Stimulated activated CD8-positive, alpha-beta memory T cell treated with anti-CD3 and anti-CD28 coated beads, Interleukin-4, amount 100 ng/mL, for 48 hours (primary cell): ENCODE data around the gene PILRA.
A peak's percentile ranks its signal among the peaks of the same experiment; 100 is the strongest.
"Not testable (repeated sequence)": the region's sequence is repeated elsewhere in the genome, so short reads cannot be mapped to it uniquely, and the experiment has no call there.

Experiments
- DNase-seq: peaks from one replicate; pipeline ENCODE4 v3.0.0-alpha.2; 2020

Gene PILRA

DNA sequence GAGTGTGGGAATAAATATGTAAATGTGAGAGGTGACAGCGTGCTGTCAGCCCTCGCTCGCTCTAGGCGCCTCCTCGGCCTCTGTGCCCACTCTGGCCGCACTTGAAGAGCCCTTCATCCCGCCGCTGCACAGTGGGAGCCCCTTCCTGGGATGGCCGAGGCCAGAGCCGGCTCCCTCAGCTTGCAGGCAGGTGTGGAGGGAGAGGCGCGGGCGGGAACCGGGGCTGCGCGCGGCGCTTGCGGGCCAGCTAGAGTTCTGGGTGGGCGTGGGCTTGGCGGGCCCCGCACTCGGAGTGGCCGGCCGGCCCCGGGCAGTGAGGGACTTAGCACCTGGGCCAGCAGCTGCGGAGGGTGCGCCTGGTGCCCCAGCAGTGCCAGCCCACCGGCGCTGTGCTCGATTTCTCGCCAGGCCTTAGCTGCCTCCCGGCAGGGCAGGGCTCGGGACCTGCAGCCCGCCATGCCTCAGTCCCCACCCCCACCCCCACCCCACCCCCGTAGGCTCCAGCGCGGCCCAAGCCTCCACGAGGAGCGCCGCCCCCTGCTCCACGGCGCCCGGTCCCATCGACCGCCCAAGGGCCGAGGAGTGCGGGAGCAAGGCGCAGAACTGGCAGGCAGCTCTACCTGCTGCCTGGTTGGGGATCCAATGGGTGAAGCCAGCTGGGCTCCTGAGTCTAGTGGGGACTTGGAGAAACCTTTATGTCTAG, 8.4 kb downstream of the PILRA start:
- DNase-seq = not testable (repeated sequence)

DNA sequence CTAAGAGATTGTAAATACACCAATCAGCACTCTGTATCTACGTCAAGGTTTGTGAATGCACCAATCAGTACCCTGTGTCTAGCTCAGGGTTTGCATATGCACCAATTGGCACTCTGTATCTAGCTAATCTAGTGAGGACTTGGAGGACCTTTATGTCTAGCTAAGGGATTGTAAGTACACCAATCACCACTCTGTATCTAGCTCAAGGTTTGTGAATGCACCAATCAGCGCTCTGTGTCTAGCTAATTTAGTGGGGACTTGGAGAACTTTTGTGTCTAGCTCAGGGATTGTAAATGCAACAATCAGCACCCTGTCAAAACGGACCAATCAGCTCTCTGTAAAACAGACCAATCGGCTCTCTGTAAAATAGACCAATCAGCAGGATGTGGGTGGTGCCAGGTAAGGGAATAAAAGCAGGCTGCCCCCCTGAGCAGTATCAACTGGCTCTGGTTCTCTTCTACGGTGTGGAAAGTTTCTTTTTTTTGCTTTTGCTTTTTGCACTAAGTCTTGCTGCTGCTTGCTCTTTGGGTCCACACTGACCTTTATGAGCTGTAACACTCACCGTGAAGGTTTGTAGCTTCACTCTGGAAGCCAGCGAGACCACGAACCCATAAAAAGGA, 9.1 kb downstream of the PILRA start:
- not testable (repeated sequence) for DNase-seq

DNA sequence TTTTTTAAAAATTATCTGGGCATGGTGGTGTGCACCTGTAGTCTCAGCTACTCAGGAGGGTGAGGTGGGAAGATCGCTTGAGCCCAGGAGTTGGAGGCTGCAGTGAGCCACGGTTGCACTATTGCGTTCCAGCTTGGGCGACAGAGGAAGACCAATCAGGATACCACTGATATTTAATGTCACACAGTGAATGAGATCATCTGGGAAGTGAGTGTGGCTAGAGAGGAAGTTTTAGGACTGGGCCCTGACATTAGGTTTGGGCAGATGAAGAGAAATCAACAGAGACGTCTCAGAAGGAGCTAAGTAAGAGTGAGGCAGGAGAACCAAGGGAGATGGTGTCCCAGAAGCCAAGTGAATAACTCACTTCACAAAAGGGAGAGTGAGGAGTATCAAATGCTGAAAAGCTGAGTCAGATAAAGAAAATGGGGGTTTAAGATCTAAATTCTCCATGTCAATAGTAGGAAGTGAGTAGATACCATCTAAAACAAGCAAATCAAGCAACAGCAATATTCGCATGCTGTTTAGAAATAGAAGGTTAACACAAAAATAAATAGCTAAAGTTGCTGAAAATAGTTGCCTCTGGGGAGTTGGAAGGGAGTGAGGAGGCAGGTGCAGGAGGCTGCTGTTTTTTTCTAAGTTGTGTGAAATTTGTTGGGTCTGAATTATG, 11.5 kb downstream of the PILRA start:
- DNase-seq = no peak

DNA sequence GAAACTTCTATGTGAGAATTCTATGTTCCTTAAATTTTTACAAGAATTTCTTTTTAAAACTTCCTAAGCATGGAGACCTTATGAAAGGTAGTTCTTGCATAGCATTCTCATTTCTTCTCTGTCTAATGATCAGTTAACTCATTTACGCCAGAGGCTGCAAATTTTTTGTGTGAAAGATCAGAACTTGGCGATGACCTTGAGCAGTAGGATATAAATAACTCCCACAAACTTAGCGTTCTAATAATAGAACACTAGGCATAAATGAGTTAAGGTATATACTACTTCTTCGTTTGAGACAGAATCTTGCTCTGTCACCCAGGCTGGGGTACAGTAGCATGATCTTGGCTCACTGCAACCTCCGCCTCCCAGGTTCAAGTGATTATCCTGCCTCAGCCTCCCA, 13.7 kb downstream of the PILRA start:
- no peak for DNase-seq

DNA sequence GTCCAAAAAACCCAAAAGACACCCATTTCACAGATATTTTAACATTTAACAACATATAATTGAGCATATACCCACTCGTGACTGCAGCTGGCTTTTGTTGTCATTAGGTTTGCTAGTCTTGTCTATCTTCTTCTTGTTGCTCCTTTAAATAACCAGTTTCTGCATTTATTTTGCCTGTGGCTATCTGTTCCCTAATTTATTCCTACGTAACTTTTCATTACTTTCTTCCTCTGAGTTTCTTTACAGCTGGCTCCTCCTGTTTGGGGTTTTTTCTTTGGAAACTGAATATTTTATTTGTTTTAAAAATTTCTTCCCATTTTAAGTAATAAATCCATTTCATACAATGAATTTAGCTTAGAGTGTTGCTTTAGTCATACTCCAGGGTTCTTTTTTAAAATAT, 14.4 kb downstream of the PILRA start:
- no peak for DNase-seq

DNA sequence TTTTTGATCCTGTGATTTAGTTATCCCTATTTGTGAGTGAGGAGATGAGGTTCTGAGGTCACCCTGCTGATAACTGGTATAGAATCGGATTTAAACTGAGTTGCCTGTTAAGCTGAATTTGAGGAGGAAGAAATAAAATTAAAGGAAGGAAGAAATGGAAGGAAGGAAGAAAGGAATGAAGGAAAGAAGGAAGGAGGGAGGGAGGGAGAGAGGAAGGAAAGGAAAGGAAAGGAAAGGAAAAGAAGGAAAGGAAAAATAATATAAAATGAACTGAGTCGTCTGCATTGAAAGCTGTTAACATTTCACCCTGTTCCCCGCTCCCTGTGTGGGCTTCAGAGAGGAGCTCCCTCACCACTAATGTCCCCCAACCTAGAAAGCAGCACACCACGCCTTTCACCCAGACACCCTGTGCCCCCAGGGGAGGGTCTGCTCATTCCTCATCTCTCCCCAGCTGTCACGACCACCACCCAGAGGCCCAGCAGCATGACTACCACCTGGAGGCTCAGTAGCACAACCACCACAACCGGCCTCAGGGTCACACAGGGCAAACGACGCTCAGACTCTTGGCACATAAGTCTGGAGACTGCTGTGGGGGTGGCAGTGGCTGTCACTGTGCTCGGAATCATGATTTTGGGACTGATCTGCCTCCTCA, 16.3 kb downstream of the PILRA start:
- DNase-seq = no peak

DNA sequence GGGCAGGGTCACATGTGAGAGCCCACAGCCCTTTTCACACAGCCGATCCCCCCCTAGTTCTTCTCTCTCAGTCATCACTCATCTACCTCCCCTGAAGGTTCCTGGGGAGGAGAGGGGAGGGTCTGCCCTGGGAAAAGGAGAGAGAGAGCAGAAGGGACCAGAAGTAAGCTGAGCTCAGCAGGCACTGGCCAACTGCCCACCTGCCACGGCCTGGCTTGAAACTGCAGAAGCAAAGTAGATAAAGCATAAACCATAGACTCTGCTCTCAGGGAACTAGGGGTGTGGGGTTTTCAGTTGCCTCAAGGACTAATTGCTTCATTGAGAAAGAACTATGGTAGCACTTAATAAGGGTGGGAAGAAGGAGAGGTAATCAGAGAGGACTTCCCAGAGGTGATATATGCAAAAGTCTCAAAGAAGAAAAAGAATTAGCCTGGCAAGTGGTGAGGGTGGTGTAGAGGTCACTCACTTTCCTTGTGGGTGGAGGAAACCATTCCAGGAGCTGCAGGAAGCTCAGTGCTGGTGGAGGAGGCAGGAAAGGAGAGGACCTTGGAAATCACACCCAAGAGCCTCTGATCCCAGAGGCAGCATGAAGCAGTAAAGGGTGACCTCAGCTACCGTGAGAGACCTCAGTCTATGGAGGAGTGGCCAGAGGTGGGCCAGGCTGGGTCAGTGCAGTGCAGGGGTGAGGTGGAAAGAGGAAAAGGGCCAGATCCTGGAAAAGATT, 17.2 kb downstream of the PILRA start:
- no peak for DNase-seq

DNA sequence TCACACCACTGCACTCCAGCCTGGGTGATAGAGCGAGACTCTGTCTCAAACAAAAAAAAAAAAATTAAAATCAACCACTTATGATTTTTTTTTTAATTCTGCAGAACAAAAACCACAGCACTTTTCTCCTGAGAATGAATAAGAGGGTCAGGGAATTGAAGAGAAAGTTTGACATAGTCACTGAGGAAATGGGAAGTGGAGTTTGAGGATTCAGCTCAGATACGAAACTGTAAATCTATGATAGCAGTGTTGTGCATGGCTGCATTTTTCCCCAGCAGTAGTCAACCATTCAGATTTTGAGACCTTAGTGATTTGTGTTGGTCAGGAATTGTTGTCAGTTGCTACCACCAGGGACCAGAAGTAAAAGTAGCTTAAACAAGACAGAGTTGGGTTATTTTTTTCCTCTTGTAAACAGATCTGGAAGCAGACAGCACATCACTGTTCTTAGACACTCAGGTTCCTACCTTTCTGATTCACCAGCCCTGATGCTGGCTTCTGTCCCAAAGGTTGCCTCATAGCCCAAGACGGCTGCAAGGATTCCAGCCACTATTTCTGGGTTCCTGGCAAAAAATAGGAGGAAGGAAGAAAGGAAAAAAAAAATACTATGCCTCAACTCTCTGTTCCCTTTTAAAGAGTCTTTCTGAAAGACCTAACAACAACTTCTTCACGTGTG, 20.1 kb downstream of the PILRA start:
- DNase-seq = no peak

DNA sequence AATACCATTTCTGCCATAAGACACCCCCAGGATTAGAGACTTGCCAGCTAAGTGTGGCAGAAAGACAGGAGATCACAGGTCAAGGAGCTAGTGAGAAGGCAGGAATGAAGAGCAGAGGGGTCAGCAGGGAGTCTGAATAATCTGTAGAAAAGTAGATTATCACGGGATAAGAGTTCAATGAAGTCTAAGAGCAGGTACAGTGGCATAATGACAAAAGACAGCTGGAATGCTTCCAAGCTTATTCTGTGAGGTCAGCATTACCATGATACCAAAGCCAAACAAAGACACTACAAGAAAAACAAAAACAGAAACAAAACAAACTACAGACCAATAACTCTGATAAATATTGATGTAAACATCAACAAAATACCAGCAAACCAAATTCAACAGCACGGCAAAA, 20.8 kb downstream of the PILRA start:
- no peak for DNase-seq

DNA sequence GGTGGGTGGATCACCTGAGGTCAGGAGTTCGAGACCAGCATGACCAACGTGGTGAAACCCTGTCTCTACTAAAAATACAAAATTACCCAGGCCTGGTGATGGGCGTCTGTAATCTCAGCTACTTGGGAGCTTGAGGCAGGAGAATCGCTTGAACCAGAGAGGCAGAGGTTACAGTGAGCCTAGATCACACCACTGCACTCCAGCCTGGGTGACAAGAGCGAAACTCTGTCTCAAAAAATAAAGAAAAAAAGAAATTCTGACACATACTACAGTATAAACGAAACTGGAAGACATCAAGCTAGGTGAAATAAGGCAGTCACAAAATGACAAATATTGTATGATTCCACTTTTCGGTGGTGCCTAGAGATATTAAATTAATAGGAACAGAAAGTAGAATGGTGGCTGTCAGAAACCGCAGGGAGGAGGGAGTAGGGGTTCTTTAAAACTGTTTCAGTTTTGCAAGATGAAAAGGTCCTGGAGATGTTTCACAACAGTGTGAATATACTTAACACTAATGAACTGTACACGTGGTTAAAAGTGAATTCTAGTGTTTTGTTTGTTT, 23.2 kb downstream of the PILRA start:
- peak; percentile 56 for DNase-seq

DNA sequence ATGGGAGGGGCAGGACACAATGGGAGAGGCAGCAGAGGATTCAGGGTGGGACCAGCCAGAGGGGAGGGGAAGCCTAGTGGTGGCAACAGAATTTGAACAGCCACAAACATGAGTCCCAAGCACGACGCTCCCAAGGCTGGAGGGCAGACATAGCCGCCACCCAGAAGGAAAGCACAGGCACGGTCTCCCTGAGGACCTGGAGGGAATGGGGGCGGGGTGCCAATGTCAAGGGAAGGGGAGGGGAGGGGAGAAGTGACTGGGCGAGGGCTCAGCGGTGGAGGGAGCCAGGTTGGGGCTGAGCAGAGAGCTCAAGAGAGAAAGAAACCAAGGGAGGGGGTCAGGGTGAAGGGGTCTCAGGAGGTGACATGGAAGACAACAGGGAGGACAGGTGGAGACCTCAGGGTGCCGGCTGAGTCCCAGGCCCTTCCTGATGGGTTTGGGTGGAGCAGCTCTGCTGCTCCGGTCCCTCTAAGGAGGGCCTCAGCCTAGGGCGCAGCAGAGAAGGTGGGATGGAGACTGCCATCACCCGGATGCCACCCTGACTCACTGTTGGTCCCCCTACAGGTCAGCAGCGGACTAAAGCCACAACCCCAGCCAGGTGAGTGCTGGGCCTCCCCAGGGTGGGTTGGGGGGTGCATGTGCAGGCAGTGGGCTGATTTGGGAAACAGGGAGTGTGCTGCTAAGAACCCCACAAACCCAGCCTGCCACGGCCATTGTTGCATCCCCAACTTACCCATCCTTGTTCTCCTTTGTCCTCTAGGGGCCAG, 24.2 kb downstream of the PILRA start:
- no peak for DNase-seq

DNA sequence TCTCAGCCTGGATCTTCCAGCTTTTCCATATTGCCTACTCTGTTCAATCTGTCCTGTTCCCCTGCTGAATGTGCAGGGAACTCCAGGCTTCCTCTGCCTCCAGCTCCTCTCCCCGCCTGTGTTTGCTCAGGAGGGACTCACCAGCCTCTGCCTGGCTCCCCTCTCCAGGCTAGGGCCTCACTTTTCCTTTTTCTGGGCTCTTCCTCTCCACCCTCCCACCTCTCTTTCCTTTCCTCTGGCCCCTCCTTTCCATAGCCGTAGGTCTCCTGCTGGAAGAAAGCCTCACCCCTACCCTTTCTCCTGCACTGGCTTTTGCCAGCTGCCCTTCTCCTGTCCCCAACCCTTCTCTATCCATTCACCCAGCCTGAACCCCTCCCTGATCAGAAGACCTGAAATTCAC, 25.0 kb downstream of the PILRA start:
- no peak for DNase-seq

DNA sequence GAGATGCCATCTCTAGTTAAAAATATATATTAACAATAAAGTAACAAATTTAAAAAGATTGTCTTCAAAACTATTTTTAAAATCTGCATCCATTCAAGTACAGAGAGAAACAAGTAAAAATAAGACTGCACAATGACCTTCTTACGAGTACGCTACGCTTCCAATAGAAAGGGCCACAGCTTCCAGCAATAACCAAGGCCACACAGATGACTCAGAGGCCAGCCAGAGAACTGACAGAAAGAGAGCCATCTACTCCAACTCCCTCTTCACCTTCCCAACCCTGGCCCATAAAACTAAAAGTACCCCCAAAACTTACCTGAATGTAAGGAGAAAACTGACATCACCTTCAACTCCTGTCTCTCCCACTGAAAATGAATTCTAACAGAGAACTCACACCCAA, 26.8 kb downstream of the PILRA start:
- DNase-seq = no peak

DNA sequence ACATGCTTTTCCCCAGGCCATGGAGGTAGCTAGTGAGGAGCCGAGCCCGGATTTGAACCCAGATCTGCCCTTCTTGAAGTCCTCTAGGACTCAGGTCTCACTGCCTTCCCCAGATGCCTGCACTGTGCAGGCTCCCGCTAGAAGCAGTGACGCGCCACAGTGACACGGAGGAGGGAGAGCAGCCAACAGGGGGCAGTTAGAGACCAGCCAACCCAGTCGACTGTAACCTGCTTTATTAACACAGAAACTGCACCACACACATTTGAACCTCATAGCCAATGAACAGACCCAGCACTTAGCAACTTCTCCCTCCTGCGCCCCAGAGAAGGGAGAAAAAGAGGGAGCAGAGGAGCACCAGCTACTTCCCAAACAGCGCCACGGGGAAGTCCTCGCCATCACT, 27.4 kb downstream of the PILRA start:
- DNase-seq = peak; percentile 34

DNA sequence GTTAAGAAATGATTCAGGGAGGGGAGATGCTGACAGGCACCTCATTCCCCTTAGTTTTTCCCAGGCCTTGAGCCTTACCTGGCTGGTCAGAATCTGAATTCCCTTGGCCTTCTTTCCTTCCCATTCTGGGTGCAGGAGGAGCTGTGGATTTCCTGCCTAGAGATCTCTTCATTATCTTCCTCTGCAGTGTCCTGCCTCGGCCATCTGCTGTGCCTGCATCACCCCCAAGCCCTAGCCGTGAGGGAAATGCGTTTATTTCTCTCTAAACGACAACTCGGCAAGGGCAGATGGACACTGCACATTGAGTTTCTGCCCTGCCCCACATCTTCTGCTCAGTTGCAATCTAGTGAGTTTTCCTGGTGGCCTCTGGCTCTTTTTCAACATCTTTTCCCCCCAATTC, 28.5 kb downstream of the PILRA start:
- no peak for DNase-seq

DNA sequence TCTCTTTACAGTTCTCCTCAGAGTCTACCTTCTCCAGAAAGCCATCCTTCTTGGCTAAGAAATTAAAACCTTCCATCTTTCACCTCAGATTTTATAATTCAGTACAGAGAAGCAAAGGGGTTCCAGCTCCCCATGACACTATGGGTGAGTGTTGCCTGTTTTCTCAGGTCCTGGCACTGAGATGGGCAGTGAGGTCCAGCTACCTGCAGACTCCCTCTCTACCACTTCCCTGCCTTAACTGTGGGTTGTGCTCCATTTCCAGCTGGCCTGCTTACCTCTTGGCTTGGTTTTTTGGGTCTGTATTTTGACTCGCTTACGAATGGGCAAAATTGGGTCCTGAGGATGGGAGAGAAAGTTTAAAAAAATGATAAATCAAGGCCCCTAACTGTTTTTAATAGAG, 29.0 kb downstream of the PILRA start:
- no peak for DNase-seq

DNA sequence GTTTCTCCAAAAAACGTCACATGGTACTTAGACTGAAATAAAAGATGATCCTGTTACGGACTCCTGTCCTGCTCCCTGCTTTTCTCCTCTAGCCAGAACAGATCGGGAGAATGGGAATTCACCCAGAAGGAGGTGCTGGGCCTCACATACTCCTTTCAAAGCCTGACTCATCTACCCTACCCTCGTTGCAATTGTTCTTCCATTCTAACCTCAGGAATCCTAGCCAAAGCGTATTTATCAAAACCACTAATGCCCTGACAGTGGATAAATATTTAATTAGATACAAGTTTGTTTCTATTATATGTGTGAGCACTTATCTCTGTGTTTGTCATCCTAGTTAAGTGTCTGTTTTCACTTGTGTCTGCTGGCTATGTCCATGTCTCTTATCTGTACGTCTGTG, 33.5 kb downstream of the PILRA start:
- DNase-seq = no peak

DNA sequence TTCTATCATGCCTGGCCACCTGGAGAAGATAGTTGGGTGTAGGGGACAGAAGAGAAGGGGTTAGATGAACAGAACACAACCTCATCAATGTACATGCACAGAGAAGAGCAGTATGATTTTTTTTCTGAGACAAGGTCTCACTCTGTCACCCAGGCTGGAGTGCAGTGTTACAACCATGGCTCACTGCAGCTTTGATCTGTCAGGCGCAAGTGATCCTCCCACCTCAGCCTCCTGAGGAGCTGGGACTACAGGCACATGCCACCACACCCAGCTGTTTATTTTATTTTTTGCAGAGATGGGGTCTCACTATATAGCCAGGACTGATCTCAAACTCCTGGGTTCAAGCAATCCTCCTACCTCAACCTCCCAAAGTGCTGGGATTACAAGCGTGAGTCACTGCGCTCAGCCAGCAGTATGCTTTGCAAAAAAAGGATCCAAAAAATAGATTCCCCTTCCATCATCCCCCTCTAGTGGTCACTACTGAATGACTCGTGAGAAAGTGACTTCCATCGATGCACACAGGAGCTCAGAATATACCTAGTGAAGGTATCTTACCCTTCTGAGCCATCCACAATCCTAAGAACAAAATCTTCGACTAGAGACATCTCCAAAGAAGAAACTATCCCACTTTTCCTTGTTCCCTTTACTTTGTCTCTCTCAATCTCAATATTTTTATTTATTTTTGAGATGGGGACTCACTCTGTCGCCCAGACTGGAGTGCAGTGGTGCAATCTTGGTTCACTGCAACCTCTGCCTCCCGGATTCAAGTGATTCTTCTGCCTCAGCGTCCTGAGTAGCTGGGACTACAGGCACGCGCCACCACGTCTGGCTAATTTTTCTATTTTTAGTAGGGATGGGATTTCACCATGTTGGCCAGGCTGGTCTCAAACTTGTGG, 34.2 kb downstream of the PILRA start:
- DNase-seq = peak; percentile 33

DNA sequence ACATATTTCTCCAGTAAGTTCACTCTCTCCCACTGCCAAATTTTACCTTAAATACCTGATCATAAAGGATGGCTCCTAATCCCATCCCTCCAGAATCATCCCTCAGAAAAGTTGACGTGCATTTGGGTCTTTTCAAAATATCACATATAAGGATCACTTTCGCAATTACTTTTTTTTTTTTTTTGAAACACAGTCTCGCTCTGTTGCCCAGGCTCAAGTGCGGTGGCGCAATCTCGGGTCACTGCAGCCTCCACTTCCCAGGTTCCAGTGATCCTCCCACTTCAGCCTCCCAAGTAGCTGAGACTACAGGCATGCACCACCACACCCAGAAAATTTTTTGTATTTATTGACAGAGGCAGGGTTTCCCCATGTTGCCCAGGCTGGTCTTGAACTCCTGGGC, 37.8 kb downstream of the PILRA start:
- DNase-seq = no peak

DNA sequence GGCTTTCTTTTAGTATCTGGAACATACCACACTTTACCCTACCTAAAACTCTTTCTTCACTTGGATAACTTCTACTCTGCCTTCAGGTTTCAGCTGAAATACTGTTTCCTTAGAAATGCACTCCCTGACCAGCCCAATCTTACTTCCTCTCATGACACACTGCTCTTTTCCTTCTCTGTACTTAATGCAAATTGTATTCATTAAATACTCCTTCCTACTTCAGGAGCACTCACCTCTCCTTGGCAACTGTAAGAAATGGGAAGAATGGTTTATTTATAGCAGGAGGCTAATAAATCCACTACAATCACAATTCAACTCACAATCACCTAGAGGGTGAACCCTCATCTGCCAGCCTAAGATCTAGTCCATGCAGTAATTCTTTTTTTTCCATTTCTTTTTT, 40.1 kb downstream of the PILRA start:
- no peak for DNase-seq
